NCI-H460 (cell line): ENCODE results near the gene HOXD3. TPM values are rescaled to one million over a fixed set of nuclear protein-coding genes. Genes with fewer than 3 reads are reported as not detected.
A peak's percentile ranks its signal among the peaks of the same experiment; 100 is the strongest.

Source experiments
- DNase-seq: peaks from one replicate; pipeline ENCODE4 v3.0.0-alpha.2; 2016; ENCODE audit warnings: low read depth; ENCODE audit errors: extremely low read depth
- total RNA-seq: library from RNA; depleted of rRNA; stranded (reverse); fragments of >200 nt; shearing (Covaris generic); gene quantifications from 2 replicates; pipeline ENCODE4 v1.2.3, GENCODE V29; 2014

Gene HOXD3
- total RNA-seq, 1 experiment from 2014 or later: not detected

GRCh38 chr2:176173567-176174381, 16.7 kb downstream of the HOXD3 start:
- DNase-seq: no peak

GRCh38 chr2:176174382-176174823, 17.3 kb downstream of the HOXD3 start:
- DNase-seq: no peak

GRCh38 chr2:176174824-176175708, 18.0 kb downstream of the HOXD3 start:
- DNase-seq: no peak

- no peak for DNase-seq
These were observed 18.9 kb downstream of the HOXD3 start for GRCh38 chr2:176175709-176176607.

- DNase-seq: no peak
These were observed 20.5 kb downstream of the HOXD3 start for GRCh38 chr2:176177580-176178037.

GRCh38 chr2:176178038-176178756, 21.1 kb downstream of the HOXD3 start:
- DNase-seq: no peak

GRCh38 chr2:176178757-176179295, 21.7 kb downstream of the HOXD3 start:
- DNase-seq: no peak

- DNase-seq: no peak
These were observed 24.4 kb downstream of the HOXD3 start for GRCh38 chr2:176181551-176181950.

GRCh38 chr2:176182671-176183070, 25.6 kb downstream of the HOXD3 start:
- DNase-seq: no peak

GRCh38 chr2:176184749-176185148, 27.6 kb downstream of the HOXD3 start:
- no peak for DNase-seq

- DNase-seq: no peak
These were observed 28.9 kb downstream of the HOXD3 start for GRCh38 chr2:176186024-176186423.

GRCh38 chr2:176187200-176187898, 30.2 kb downstream of the HOXD3 start:
- DNase-seq: no peak

GRCh38 chr2:176187899-176188773, 31.0 kb downstream of the HOXD3 start, which contains the start of gene HOXD1:
Gene HOXD1 (plus strand): TSS chr2:176188668. CDS start chr2:176188802, 134 bp downstream.
- peak; percentile 26 for DNase-seq

- DNase-seq: no peak
These were observed 31.9 kb downstream of the HOXD3 start for GRCh38 chr2:176188774-176189680.

- DNase-seq: no peak
These were observed 32.9 kb downstream of the HOXD3 start for GRCh38 chr2:176189681-176190641.

GRCh38 chr2:176192351-176192750, 35.2 kb downstream of the HOXD3 start:
- no peak for DNase-seq
